NOMO-1 treated with DMSO at 0.1 percent for 48 hours (cell line): ENCODE measurements around the gene NAPSA.
A peak's percentile ranks its signal among the peaks of the same experiment; 100 is the strongest.
"Not testable (repeated sequence)": the region's sequence is repeated elsewhere in the genome, so short reads cannot be mapped to it uniquely, and the experiment has no call there.

Experiments used
- DNase-seq: peaks from one replicate; lab custom pipeline; 2025; ENCODE audit not compliant: unreplicated experiment; lab: John Stamatoyannopoulos, UW

Gene NAPSA

GRCh38 chr19:50361290-50362029, 4.0 kb downstream of the NAPSA start:
- DNase-seq = no peak

GRCh38 chr19:50359328-50359818, 6.1 kb downstream of the NAPSA start:
- DNase-seq = no peak

GRCh38 chr19:50358483-50359327, 6.7 kb downstream of the NAPSA start:
- DNase-seq = peak; percentile 68

GRCh38 chr19:50357178-50358100, 8.0 kb downstream of the NAPSA start:
- peak; percentile 74 for DNase-seq

GRCh38 chr19:50356691-50357177, 8.7 kb downstream of the NAPSA start:
- no peak for DNase-seq

DNA sequence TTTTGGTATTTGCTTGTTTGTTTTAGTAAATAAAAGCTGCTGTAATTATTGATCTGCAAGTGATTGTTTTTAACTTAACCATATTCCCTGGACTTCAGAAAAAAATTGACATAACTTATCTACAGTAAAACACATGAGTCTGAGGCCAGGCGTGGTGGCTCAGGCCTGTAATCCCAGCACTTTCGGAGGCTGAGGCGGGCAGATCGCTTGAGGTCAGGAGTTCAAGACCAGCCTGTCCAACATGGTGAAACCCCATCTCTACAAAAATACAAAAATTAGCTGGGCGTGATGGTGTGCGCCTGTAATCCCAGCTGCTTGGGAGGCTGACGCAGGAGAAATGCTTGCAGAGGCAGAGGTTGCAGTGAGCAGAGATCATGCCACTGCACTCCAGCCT, 12.0 kb downstream of the NAPSA start:
- DNase-seq = not testable (repeated sequence)

DNA sequence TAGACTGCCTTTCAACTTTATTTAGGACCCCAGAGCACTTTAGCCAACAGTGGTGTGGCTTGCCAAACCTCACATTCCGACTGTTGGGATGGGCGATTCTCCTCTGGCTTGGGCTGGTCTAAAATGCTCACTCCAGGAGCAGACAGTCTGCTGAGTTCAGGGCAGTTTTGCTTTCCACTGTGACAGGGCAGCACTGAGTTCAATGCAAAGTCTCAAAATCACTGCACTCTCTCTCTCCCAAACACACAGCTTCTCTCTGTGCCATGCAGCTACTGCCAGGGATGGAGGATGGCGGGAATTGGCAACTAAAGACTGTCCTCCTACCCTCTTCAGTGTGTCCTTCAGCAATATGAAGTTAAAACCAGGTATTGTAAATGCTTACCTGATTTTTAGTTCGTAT, 13.2 kb downstream of the NAPSA start:
- no peak for DNase-seq

- DNase-seq = no peak
Observed at GRCh38 chr19:50349277-50350057, 16.0 kb downstream of the NAPSA start.

DNA sequence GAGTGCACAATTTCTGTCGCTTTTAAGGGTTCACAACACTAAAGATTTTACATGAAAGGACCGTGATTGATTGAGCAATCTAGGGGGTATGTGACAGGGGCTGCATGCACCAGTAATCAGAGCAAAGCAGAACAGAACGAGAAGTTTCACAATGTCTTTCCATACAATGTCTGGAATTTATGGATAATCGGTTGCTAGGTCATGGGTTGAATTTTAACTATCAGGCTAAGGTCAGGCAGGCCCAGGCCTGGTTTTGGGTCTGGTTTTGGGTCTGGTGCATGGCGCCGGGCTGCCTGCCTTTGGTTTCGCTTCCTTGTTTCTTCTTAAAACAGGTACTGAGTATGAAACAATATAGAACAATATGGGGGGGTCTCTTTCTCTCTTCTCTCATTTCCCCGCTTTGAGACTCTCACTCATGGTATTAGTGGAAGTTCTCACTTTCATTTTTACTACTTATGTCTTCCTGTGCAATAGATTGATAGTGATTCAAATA, 18.3 kb downstream of the NAPSA start:
- DNase-seq = peak; percentile 76

DNA sequence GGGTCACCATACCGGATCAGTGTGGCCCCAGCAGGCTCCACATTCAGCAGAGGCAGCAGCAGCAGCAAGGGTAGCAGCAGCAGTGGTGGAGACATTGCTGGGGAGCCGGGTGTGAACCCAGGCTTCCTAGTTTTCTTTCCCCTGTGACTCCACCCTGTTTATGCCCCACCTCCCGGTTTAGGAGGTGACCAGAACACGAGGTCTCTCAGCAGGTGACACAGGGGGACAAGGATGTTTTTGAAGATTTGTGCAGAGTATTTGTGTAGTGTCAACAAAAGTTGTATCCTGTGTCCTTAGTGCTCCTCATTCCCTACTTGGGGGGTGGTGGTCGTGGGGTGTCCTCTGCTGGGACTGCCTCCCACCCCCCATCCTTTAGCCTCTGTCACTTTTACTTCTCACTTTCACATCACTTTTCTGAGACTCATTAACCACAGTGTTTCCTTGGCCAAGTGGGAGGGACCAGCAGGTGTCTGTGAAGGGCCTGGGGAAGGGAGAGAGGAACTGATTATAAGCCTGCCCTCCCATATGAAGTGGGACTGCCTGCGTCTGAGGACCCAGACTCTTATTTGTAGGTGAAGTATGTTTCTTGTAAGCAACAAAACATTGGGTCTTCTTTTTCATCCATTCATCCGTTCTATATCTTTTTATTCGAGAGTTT, 20.6 kb downstream of the NAPSA start:
- DNase-seq = peak; percentile 93

- peak; percentile 96 for DNase-seq
Observed at GRCh38 chr19:50341091-50341564, 24.3 kb downstream of the NAPSA start.

- no peak for DNase-seq
Observed at GRCh38 chr19:50340331-50340730, 25.1 kb downstream of the NAPSA start.

DNA sequence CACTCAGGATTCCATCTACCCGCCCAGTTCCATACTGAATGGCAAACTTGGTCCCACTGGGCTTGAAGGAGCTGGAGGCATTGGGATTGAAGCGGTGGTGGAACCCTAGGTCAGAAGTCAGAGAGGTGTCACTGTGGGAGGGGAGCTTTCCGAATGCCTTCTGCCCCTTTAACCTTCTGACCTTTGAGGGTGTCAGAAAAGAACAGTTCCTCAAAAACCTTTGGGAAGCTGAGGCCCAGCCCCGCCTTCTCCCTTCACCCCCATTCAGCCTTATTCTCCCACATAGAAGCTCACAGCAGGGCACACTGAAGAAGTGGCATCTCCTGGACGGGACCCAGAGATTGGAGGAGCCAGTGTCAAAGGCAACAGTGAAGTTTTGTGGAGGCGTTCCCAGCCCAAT, 28.4 kb downstream of the NAPSA start:
- DNase-seq = not testable (repeated sequence)

DNA sequence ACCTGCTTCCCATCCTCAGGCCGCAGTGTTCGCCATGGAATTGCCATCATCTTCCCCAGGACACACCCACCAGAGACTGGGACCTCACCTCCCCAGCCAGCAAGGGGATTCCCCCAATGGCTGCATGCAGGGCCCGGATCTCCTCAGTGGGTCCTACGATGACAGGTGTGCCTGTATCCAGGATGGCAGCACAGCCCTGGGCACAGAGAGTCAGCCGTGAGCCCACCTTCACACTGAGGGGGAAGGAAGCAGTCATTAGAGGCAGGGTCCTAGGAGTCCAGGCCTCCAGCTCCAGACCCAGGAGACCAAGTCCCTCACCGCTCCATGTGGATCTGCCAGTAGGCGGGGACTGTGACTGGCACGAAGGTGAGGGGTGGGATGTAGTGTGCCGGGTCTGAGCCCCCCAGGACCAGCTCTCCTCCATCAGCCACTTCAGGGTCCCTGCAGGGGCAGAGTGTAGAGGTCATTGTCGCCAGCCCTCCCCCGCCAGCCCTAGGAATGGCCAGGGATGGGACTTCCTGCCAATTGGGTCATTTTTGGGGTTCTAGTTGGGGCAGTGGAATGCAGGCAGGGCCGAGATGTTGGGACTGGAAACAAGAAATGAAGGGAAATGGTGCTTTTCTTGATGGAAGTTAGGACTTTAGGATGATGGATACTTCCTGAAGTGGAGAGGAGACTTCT, 30.6 kb downstream of the NAPSA start:
- no peak for DNase-seq

- peak; percentile 85 for DNase-seq
Observed at GRCh38 chr19:50333737-50334617, 31.5 kb downstream of the NAPSA start.

DNA sequence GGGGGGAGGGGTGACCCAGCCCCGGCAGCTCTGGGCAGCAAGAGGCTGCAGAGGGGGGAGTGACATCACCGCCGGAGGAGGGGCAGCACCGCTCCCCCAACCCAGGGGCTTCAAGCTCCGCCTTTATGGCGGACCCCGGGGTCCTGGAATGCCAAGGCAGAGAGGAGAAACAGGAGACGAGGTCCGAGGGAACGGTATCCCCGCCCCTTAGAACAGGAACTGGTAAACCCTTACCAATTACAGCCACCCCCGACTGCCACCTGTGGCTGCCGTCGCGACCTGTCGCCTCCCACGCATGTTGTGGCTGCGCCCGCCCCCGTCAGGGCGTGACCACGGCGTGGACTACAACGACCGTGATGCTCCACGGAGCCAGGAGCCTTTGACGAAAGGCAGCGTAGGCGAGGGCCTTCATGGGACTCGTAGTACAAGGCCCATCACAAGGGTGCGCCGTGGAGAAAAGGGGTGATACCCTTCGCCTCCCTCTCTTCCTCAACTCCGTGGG, 32.2 kb downstream of the NAPSA start:
- peak; percentile 94 for DNase-seq

DNA sequence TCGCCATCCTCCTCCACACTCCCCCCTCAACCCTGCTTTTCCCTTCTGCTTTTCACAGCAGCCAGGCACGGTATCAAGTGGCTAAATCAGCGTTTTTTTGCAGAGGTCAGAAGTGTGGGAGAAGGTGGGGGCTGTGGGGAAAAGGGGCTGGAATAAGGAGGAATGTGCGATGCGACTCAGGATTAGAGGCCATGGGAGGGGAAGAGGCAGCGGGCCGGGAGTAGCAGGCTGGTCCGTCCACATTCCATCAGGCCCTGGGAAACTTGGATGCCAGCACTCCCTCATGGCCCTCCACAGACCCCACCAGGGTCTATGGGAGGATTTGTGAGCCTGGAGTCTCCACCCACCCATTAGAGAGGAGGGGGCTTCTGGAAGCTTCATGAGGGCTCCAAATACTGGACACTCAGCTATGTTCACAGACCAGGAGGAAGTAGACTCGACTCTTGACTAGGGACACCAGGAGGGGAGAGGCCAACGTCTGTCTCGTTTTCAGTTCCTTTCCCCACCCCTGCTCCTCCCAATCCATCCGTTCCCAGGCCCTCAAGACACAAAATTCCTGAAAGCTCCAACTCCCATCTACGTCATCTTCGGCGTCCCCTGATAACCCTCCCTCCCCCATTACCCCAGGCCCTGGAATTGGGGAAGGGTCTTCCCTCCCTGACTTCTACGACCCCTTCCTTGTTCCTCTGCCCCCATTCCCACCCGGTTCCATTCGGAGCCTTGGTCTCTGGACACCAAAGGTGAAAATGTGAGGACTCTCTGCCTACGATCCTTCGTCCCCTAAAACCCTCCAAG, 33.0 kb downstream of the NAPSA start:
- DNase-seq = peak; percentile 21
